ENCODE data around the gene MAEA.

The MAEA gene

GRCh38 chr4:1317177-1318045 is 27.7 kb downstream of the MAEA start:
- H3F3A ChIP-seq (ENCODE audit: insufficient read depth, low read length) = no peaks in the 10 kb centered on the region
- peaks cover 32% of the 10 kb centered on the region for H3K36me3 ChIP-seq (ENCODE audit: insufficient read depth, low read length)
- no peaks in the 10 kb centered on the region for H3K79me2 ChIP-seq (ENCODE audit: insufficient read depth, low read length)
- H3K27ac ChIP-seq (ENCODE audit: low read depth, low read length, poor library complexity, severe bottlenecking) = no peak overlapping the region
- no peaks in the 10 kb centered on the region for H4K20me1 ChIP-seq (ENCODE audit: insufficient read depth, low read length)
- no peaks in the 10 kb centered on the region for H3K9me2 ChIP-seq (ENCODE audit: low read depth, low read length)
- H3K4me2 ChIP-seq (ENCODE audit: low read length) = no peak overlapping the region
- H2AFZ ChIP-seq (ENCODE audit: low read length) = no peak overlapping the region
- H3K9me3 ChIP-seq (ENCODE audit: low read length) = no peaks in the 10 kb centered on the region
- no peaks in the 10 kb centered on the region for H3K27me3 ChIP-seq (ENCODE audit: insufficient read depth, low read length)
- no peaks in the 10 kb centered on the region for H3K4me1 ChIP-seq (ENCODE audit: insufficient read depth, low read length, severe bottlenecking)
- H3K4me3 ChIP-seq (ENCODE audit: low read depth, low read length, poor library complexity, severe bottlenecking) = no peak overlapping the region
- no peak for TF ChIP-seq EZH2 (IDR thresholded peaks at IDR 0.05; ENCODE audit: borderline replicate concordance, low read length)
- TF ChIP-seq, protein P1, sequence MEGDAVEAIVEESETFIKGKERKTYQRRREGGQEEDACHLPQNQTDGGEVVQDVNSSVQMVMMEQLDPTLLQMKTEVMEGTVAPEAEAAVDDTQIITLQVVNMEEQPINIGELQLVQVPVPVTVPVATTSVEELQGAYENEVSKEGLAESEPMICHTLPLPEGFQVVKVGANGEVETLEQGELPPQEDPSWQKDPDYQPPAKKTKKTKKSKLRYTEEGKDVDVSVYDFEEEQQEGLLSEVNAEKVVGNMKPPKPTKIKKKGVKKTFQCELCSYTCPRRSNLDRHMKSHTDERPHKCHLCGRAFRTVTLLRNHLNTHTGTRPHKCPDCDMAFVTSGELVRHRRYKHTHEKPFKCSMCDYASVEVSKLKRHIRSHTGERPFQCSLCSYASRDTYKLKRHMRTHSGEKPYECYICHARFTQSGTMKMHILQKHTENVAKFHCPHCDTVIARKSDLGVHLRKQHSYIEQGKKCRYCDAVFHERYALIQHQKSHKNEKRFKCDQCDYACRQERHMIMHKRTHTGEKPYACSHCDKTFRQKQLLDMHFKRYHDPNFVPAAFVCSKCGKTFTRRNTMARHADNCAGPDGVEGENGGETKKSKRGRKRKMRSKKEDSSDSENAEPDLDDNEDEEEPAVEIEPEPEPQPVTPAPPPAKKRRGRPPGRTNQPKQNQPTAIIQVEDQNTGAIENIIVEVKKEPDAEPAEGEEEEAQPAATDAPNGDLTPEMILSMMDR (IDR thresholded peaks at IDR 0.05; ENCODE audit: low read length) = no peak
- no peak overlapping the region for H3K9ac ChIP-seq (ENCODE audit: low read length)

DNA sequence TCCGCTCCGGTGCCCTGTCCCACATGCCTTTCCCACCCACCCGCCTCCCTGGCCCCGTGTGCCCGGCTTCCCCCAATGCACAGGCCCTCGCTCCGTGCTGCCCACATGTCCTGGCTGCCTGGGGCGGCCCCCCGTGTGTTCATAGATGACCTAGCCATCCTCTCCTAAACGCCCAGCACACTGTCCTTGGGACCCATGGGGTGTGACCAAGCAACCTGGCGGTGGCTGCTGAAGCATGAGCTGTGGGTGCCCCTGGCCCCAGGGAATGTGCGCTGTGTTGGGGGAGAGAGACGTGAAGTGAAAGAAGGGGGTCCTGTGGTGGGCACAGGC is 28.3 kb downstream of the MAEA start:
- no peak overlapping the region for H3K27ac ChIP-seq (ENCODE audit: low read depth, low read length, poor library complexity, severe bottlenecking)
- H3K27me3 ChIP-seq (ENCODE audit: insufficient read depth, low read length) = no peaks in the 10 kb centered on the region
- H3K4me2 ChIP-seq (ENCODE audit: low read length) = no peak overlapping the region
- H2AFZ ChIP-seq (ENCODE audit: low read length) = no peak overlapping the region
- no peak overlapping the region for H3K4me3 ChIP-seq (ENCODE audit: low read depth, low read length, poor library complexity, severe bottlenecking)
- no peak overlapping the region for H3K9ac ChIP-seq (ENCODE audit: low read length)
- H3F3A ChIP-seq (ENCODE audit: insufficient read depth, low read length) = no peaks in the 10 kb centered on the region
- H3K79me2 ChIP-seq (ENCODE audit: insufficient read depth, low read length) = no peaks in the 10 kb centered on the region
- no peaks in the 10 kb centered on the region for H4K20me1 ChIP-seq (ENCODE audit: insufficient read depth, low read length)
- no peaks in the 10 kb centered on the region for H3K9me2 ChIP-seq (ENCODE audit: low read depth, low read length)
- TF ChIP-seq, protein P1 (IDR thresholded peaks at IDR 0.05; ENCODE audit: low read length) = no peak
- TF ChIP-seq EZH2 (IDR thresholded peaks at IDR 0.05; ENCODE audit: borderline replicate concordance, low read length) = no peak
- no peaks in the 10 kb centered on the region for H3K9me3 ChIP-seq (ENCODE audit: low read length)
- no peaks in the 10 kb centered on the region for H3K4me1 ChIP-seq (ENCODE audit: insufficient read depth, low read length, severe bottlenecking)
- peaks cover 26% of the 10 kb centered on the region for H3K36me3 ChIP-seq (ENCODE audit: insufficient read depth, low read length)

DNA sequence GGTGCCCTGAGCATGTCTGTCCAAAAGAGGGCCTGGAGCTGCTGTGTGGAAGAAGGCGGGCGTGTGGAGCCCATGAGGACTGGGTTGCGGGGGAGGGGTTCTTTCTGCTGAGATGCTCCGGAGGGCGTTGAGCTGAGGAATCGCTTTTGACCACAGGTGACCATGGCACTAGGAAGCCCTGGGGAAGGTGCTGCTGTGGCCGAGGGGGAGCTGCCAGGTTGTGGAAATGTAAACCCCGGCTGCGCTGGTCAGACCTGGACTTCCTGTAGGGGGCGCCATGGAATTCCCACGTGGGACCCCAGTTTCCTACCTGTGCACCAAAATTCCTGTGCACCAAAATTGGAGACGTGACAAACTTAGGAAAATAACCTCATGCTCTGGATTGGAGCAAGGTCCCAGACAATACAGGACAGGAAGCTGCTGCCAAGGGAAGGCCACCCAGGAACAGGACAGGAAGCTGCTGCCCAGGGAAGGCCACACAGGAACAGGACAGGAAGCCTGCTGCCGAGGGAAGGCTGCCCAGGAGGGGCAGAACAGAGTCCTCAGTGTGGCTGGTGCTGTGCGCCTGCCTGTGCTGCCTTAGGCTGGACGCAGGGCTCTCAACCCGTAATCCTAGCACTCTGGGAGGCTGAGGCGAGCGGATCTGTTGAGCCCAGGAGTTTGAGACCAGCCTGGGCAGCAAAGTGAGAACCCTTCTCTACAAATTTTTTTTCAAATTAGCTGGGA is 29.0 kb downstream of the MAEA start:
- Histone ChIP-seq H2AFZ (ENCODE audit: low read length) (no peak overlapping the region), H3K4me3 (ENCODE audit: low read depth, low read length, poor library complexity, severe bottlenecking) (no peak overlapping the region), H3K4me2 (ENCODE audit: low read length) (no peak overlapping the region), H3K9me2 (ENCODE audit: low read depth, low read length) (no peaks in the 10 kb centered on the region), H3K36me3 (ENCODE audit: insufficient read depth, low read length) (peaks cover 21% of the 10 kb centered on the region), H3K9me3 (ENCODE audit: low read length) (no peaks in the 10 kb centered on the region), H4K20me1 (ENCODE audit: insufficient read depth, low read length) (no peaks in the 10 kb centered on the region), H3K9ac (ENCODE audit: low read length) (no peak overlapping the region), H3K4me1 (ENCODE audit: insufficient read depth, low read length, severe bottlenecking) (no peaks in the 10 kb centered on the region), H3F3A (ENCODE audit: insufficient read depth, low read length) (no peaks in the 10 kb centered on the region), H3K79me2 (ENCODE audit: insufficient read depth, low read length) (no peaks in the 10 kb centered on the region), H3K27me3 (ENCODE audit: insufficient read depth, low read length) (no peaks in the 10 kb centered on the region), H3K27ac (ENCODE audit: low read depth, low read length, poor library complexity, severe bottlenecking) (no peak overlapping the region)
- TF ChIP-seq EZH2 (IDR thresholded peaks at IDR 0.05; ENCODE audit: borderline replicate concordance, low read length) = no peak
- TF ChIP-seq, protein P1 (IDR thresholded peaks at IDR 0.05; ENCODE audit: low read length) = peak; percentile 18; the same call in 1 of the 2 replicates

All from OCI-LY1 (cell line).